K562 treated with DMSO at 1 percent for 48 hours (cell line): Measurements from ENCODE around the gene CCDC38. TPM values are rescaled to one million over a fixed set of nuclear protein-coding genes. Genes with fewer than 3 reads are reported as not detected.

Experiments
- total RNA-seq: library from RNA; unstranded; fragments of 300-600 nt; gene quantifications from 2 replicates; pipeline ENCODE4 v1.2.3, GENCODE V29; 2022; ENCODE audit warnings: low replicate concordance; ENCODE audit errors: extremely low read depth

Gene CCDC38
- total RNA-seq: not detected in 2 replicates

GRCh38 chr12:95942524-95943329, at the start of gene CCDC38:
Gene CCDC38, minus strand, starts transcription at chr12:95942614. Its CDS starts 6,105 bp downstream, at chr12:95936509.

GRCh38 chr12:95943330-95943842, 972 bp upstream of the CCDC38 start, which contains the start of gene AMDHD1:
Gene AMDHD1, plus strand, starts transcription at chr12:95943331. Its CDS starts 68 bp downstream, at chr12:95943399.

GRCh38 chr12:95858451-95859343, 83.7 kb downstream of the CCDC38 start, which contains the start of gene SNRPF:
Gene SNRPF, plus strand, starts transcription at chr12:95858952. Its CDS starts 122 bp downstream, at chr12:95859074.

Other genes with a start within 250 kb of the CCDC38 start
- gene NTN4, start 151.8 kb downstream of the CCDC38 start, total RNA-seq: not detected in 2 replicates
- gene SNRPF, start 83.7 kb downstream of the CCDC38 start, total RNA-seq: not detected in 2 replicates
- gene AMDHD1, start 717 bp upstream of the CCDC38 start, total RNA-seq: not detected in 2 replicates
- not detected in 2 replicates for gene HAL, start 53.7 kb upstream of the CCDC38 start, total RNA-seq
- gene LTA4H, start 93.0 kb upstream of the CCDC38 start, total RNA-seq: not detected in 2 replicates